Left hindlimb (tissue), 1 donor: ENCODE data around the gene ITFG1.
"Not testable (repeated sequence)": the region's sequence is repeated elsewhere in the genome, so short reads cannot be mapped to it uniquely, and the experiment has no call there.

Experiments
- DNase-seq: peaks from one replicate; pipeline ENCODE4 v3.0.0-alpha.2; 2018

The ITFG1 gene

GRCh38 chr16:47473004-47473403 lies 12.1 kb upstream of the ITFG1 start:
- not testable (repeated sequence) for DNase-seq

DNA sequence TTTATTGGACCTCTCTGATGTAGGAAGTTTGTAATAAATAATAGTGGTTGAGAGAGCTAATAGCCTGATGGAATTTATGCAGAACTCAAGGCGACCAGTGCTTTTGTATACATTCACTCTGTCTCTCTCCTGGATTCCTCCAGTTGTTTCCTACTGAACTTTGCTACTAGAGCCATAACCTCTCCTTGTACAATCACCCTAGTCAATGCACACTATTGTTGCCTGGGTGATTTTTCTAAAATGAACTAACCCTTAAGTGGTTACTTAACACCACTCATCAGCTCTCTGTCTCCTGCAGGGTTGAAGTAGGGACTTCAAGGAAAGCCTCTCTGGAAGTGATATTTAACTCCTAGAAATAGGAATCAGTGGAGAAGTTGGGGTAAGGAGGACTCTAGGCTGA lies 9.9 kb upstream of the ITFG1 start:
- DNase-seq, result no peak

GRCh38 chr16:47470211-47470610 lies 9.3 kb upstream of the ITFG1 start:
- DNase-seq, result no peak

DNA sequence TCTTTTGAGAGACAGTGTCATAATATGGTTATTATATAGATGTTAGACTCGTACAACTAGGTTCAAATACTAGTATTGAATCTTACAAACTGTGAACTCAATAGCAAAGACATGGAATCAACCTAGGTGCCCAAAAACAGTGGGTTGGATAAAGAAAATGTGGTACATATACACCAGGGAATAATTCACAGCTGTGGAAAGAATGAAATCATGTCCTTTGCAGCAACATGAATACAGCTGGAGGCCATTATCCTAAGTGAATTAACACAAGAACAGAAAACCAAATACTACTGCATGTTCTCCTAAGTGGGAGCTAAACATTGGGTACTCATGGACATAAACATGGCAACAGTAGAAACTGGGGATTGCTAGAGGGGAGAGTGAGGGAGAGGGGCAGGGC lies 8.4 kb upstream of the ITFG1 start:
- DNase-seq, result no peak

- DNase-seq, result not testable (repeated sequence)
Observed at GRCh38 chr16:47468070-47468689, 7.3 kb upstream of the ITFG1 start.

DNA sequence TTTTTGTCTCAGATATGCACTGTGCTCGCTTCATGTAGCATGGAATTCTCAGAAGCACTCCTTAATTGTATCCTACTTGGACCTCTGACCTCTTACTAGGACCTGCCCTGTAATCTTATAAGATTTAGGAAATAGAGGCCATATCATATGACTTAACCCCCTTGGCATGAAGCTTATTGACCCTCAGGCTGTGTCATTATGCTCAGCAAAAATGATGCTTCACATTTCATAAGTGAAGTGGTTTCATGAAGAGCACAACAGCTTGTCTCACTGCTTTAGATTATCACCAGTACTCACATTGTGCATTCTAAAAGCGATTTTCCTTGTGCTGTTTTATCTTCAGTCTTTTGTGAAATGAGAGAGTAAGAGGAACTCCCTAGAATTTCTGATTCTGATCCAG lies 6.6 kb upstream of the ITFG1 start:
- DNase-seq, result no peak

DNA sequence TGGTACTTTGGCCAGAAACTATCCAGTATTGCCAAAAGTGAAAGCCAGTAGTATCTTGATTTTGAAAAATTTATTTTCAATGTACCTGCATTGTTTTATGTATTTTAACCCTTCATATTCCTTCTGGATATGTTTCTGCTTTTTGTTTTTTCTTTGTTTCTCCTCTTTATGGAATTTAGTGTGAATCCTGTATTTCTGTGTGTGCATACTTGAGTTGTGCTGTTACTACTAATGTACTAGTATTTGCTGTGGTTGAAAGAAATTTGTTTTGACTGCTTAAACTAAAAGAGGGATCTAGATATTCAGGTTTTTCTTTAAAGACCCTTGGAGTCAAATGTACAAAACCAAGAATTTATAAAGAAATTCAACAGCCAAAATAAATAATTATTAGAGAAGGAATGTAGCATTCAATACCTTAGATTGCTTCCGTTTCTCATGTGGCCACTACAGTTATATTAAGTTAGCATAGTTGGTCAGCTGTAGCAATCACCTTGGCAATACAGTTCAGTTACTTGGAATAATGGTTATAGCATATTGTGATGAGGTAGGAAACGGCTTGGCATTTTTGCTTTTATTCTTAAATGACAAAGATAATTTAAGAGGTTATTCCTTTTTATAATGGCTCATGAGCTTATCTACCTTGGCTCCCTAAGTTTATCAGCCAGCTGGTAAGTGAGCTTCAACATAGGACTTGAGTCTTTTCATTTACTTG lies 5.2 kb upstream of the ITFG1 start:
- no peak for DNase-seq

DNA sequence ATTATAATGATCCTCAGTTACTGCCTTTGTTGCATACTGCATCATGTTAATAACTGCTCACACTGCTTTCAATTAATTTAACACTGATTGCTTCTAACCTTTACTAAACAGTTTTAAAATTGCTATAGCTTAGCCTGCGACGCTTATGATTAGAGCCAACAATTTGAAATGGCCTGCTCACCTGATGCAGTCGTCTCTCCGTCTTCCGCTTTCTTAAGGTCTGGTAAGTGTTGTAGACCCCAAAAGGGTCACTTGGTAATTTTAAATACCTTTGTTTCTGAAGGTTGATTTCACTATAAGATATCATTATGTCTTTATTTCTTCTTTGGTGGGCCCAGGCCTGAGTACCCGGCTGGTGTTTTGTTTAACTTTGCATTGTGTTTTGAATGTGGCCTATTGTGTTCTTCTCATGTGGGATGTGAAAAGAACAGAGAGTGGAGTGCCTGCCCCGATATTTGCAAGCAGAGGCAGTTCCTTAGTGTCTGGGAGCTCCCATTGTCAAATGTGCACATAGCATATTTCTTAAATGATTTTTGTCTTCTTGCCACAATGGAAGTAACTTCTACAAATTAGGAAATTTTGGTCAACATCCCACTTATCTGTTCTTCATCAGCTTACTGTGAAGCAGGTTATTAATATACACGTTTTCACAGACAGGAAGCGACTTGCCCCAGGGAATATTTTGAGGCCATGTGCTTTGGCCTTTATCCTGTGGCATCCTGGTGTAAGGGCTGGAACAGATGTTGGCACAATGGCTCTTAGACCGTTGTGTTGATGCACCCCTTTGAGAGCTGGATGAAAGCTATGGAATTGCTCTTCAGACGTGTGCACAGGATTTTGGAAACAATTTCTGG lies 3.1 kb upstream of the ITFG1 start:
- no peak for DNase-seq

DNA sequence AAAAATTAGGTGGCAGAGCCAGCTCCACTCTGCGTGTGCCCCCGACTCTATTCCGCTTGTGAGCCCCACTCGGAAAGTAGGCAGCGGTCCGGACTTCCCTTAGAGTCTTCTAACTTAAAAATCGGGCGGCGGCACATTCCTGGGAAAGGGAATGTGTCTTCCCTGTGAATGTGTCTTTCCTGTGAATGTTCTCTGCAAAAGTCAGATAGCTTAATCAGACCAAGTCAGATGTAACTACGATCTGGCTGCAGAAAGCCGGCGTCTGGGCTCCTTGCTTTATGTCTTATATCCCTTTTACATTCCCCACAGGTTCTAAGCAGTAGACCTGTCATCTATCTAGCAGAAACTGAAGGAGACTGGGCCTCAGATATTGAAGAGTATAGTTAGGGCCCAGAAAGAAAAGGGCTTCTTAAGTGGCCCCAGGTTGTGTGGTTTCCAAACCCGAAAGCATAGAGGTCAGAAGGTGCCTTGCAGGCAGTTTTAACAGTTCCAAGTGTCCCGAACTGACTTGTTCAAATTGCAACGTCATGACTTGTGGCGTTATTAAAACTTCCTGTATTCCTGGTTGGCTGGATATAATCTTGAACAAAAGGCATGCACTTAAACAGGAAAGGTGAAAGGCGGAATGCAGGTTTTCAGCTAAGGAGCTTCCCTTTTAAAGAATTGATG lies 869 bp upstream of the ITFG1 start:
- DNase-seq, result no peak

DNA sequence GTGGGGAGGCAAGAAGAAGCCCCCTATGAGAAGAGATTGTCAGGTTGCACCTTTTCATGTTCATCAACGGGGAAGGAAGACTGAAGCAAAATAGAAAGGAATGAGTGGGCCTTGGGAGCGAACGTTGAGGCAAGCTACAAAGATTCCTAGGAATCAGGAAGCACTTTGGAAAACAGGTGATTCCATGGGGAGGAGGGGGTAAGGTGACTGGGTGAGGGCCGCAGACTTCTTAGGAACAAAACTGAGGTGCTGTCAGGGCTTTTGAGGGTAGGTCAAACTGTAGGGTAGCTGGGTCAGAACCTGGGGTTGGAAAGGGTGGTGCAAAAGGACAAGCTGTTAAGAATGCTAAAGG lies 528 bp downstream of the ITFG1 start:
- DNase-seq, result no peak

GRCh38 chr16:47459603-47460002 lies 1.3 kb downstream of the ITFG1 start:
- no peak for DNase-seq

DNA sequence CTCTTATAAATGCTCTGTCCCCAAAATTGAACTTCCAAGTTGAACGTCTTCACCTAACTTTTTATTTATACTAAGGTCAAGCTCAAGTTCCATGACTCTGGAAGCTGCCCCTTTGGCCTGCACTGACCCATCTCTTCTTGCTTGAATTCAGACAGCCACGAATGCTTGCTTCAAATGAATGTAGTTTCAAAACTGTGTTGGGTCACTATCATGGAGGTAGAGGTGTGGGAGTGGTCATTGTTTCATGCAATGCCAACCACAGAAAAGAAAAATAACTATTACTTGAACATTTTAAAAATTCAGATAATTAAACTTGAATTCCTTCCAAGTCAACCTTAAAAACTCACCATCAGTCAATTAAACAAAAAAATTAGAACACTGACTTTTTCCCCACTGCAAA lies 2.5 kb downstream of the ITFG1 start:
- DNase-seq, result no peak

GRCh38 chr16:47449788-47450187 lies 11.1 kb downstream of the ITFG1 start:
- DNase-seq, result no peak

DNA sequence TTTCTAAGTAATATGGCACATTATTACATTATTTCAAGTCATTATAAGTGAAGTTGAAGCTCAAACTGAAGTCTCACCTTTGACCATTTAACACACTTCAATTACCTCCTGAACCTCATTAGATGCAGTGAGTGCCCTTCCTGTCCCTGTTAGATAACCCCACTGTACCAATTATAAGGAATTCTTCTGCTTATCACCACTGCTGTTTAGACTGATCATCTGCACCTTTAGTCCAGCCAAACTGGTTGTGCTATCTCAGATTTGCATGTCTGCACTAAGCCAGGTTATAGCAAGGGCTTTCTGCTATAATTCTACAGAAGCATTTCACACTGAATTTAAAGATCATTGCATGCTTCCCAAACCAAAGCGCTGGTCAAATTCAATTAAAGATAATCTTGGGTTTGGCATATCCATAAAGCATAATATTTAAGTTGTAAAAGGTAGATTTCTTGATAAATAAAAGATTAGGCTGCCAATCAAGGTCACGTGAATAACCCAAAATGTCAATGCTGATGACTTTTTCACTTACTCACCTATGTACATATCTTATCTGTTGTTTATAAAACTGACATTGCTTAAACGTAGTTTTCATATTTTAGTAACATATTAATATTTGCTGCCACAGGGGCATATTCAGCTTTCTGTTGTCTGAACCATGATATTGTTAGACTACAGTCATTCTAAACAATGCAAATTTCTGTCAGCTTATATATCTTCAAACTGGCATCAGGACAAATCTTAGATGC lies 11.9 kb downstream of the ITFG1 start:
- DNase-seq, result no peak

GRCh38 chr16:47446431-47446830 lies 14.4 kb downstream of the ITFG1 start:
- DNase-seq, result no peak

GRCh38 chr16:47442884-47443283 lies 18.0 kb downstream of the ITFG1 start:
- DNase-seq, result not testable (repeated sequence)

DNA sequence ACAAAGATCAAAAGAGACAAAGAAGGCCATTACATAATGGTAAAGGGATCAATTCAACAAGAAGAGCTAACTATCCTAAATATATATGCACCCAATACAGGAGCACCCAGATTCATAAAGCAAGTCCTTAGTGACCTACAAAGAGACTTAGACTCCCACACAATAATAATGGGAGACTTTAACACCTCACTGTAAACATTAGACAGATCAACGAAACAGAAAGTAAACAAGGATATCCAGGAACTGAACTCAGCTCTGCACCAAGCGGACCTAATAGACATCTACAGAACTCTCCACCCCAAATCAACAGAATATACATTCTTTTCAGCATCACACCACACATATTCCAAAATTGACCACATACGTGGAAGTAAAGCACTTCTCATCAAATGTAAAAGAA lies 20.8 kb downstream of the ITFG1 start:
- not testable (repeated sequence) for DNase-seq

DNA sequence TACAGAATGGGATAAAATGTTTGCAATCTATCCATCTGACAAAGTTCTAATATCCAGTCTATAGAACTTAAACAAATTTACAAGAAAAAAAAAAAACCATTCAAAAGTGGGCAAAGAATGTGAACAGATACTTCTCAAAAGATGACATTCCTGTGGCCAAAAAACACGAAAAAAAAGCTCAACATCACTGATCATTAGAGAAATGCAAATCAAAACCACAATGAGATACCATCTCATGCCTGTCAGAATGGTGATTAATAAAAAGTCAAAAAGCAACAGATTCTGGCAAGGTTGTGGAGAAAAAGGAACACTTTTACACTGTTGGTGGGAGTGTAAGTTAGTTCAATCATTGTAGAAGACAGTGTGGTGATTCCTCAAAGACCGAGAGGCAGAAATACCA lies 26.6 kb downstream of the ITFG1 start:
- DNase-seq, result not testable (repeated sequence)

- no peak for DNase-seq
Observed at GRCh38 chr16:47431960-47432359, 28.9 kb downstream of the ITFG1 start.

DNA sequence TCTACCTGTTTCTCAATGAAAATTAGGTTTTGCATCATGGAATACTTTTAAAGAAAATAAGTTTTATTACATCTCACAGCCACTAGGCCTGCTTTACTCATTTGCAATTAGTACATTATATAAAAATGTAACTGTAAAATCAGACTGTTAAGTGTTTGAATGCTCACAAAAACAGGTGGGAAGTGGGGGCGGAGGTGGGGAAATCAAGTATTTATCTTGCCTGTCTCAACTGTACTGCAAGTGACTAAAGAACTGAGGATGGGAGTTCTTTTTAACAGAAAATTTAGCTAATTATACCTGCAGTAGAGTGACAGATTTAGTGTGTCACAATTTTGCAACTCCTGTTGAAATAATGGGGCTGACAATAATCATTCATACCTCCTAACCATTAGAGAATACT lies 34.1 kb downstream of the ITFG1 start:
- no peak for DNase-seq

DNA sequence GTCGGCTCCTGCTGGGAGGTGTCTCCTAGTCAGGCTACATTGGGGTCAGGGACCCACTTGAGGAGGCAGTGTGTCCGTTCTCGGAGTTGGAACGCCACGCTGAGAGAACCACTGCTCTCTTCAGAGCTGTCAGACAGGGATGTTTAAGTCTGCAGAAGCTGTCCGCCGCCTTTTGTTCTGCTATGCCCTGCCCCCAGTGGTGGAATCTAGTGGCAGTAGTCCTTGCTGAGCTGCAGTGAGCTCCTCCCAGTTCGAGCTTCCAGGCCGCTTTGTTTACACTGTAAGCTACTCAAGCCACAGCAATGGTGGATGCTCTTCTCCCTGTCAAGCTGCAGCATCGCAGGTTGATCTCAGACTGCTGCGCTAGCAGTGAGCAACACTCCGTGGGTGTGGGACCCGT lies 36.0 kb downstream of the ITFG1 start:
- DNase-seq, result no peak

DNA sequence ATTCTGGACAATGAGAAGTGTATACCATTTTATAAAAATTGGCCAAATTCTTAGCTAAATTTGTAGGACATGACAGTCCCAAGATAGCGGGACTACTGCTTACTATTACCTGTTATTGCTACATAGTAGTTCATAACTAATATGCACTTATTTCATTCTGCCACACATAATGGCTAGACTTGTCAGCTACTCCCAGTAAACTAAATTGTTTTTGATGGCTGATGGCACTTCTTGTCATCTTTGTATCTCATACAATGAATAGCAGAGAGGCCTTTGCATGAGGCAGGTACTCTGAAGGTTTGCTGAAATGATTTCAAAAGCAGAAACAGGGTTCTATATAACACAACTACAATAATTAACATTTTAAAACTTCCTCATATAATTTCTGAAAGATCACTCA lies 44.0 kb downstream of the ITFG1 start:
- DNase-seq, result no peak

DNA sequence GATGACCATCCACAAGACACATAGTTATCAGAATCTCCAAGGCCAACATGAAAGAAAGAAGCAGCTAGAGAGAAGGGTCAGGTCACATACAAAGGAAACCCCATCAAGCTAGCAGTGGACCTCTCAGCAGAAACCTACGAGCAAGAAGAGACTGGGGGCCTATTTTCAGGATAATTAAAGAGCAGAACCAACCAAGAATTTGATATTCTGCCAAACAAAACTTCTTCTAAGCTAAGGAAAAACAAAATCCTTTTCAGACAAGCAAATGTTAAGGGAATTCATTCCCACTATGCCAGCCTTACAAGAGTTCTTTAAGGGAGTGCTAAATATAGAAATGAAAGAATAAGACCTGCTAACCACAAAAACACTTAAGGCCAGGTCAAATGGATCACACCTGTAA lies 47.8 kb downstream of the ITFG1 start:
- DNase-seq, result no peak
